CD14-positive monocyte (primary cell): ENCODE data around the gene MARCHF3. TPM values are rescaled to one million over a fixed set of nuclear protein-coding genes. Genes with fewer than 3 reads are reported as not detected.

Experiments used
- DNase-seq, 3 donors: peaks; one replicate each; pipeline ENCODE4 v3.0.0-alpha.2; 2011 to 2022
- H2AFZ ChIP-seq: 2 replicates; pipeline ENCODE4 v1.6.0; 2012; ENCODE audit warnings: mild to moderate bottlenecking, low read depth, low read length, inconsistent platforms; ENCODE audit not compliant: insufficient read depth, poor library complexity, severe bottlenecking
- H3K27ac ChIP-seq, 2 donors: 1 replicate in 1 of 2; 2 replicates in 1 of 2; pipeline ENCODE4 v1.5.1; 2012 to 2013; ENCODE audit warnings: low read length in 2 of 2, control low read depth in 1 of 2, inconsistent platforms in 1 of 2, low read depth in 1 of 2, mild to moderate bottlenecking in 1 of 2
- H3K27me3 ChIP-seq, 2 donors: one replicate each; pipeline versions ENCODE4 v1.6.0 to v1.6.1; 2011 to 2013; ENCODE audit warnings: low read length in 2 of 2; ENCODE audit not compliant: control insufficient read depth in 2 of 2, insufficient read depth in 2 of 2
- H3K36me3 ChIP-seq, 2 donors: replicated peaks in 1 of 2; 1 replicate in 1 of 2; 2 replicates in 1 of 2; pipeline versions ENCODE4 v1.5.1 to v1.6.1; 2012 to 2013; ENCODE audit warnings: low read length in 2 of 2, control low read depth in 1 of 2, inconsistent platforms in 1 of 2, mild to moderate bottlenecking in 1 of 2; ENCODE audit not compliant: insufficient read depth in 2 of 2, control insufficient read depth in 1 of 2
- H3K4me1 ChIP-seq, 2 donors: 1 replicate in 1 of 2; 2 replicates in 1 of 2; pipeline versions ENCODE4 v1.5.1 to v1.6.1; 2012 to 2013; ENCODE audit warnings: low read length in 2 of 2, control low read depth in 1 of 2, inconsistent platforms in 1 of 2, mild to moderate bottlenecking in 1 of 2, moderate library complexity in 1 of 2; ENCODE audit not compliant: insufficient read depth in 2 of 2, control insufficient read depth in 1 of 2
- H3K4me2 ChIP-seq: replicated peaks from 2 replicates; pipeline ENCODE3; 2012; ENCODE audit warnings: low read length, moderate library complexity, mild to moderate bottlenecking; ENCODE audit not compliant: poor library complexity, severe bottlenecking; ENCODE audit errors: extremely low read depth
- H3K4me3 ChIP-seq, 3 experiments: fragments of 200-600 bp in 1 of 3; sonication (generic) in 1 of 3; replicated peaks in 1 of 3; 1 replicate in 2 of 3; 2 replicates in 1 of 3; pipeline ENCODE4 v1.5.1; 2011 to 2013; ENCODE audit warnings: low read length in 3 of 3, mild to moderate bottlenecking in 3 of 3, control low read depth in 2 of 3, low read depth in 2 of 3, inconsistent platforms in 1 of 3, moderate library complexity in 1 of 3
- H3K79me2 ChIP-seq: 2 replicates; pipeline ENCODE4 v1.6.0; 2012; ENCODE audit warnings: mild to moderate bottlenecking, control low read depth, inconsistent platforms, low read length, moderate library complexity; ENCODE audit not compliant: insufficient read depth
- H3K9ac ChIP-seq: 2 replicates; pipeline ENCODE4 v1.6.0; 2017; ENCODE audit warnings: low read length, mild to moderate bottlenecking; ENCODE audit not compliant: insufficient read depth, poor library complexity, severe bottlenecking
- H3K9me3 ChIP-seq, 2 donors: replicated peaks in 1 of 2; 1 replicate in 1 of 2; 2 replicates in 1 of 2; pipeline versions ENCODE4 v1.5.1 to v1.6.1; 2012 to 2013; ENCODE audit warnings: low read length in 2 of 2, control low read depth in 1 of 2; ENCODE audit not compliant: control insufficient read depth in 1 of 2, insufficient read depth in 1 of 2
- H4K20me1 ChIP-seq: 2 replicates; pipeline ENCODE4 v1.6.0; 2012; ENCODE audit warnings: mild to moderate bottlenecking, low read length, control low read depth, moderate library complexity; ENCODE audit not compliant: insufficient read depth
- H3K27ac Mint-ChIP-seq, 7 donors: one replicate each; pipeline ENCODE4 v1.8.0; 2020; ENCODE audit warnings: mild to moderate bottlenecking in 7 of 7, mixed read lengths in 7 of 7, moderate library complexity in 6 of 7, inconsistent platforms in 2 of 7
- H3K27me3 Mint-ChIP-seq, 3 donors: one replicate each; pipeline ENCODE4 v1.8.0; 2021 to 2022; ENCODE audit warnings: low read depth in 3 of 3, mild to moderate bottlenecking in 3 of 3, mixed read lengths in 3 of 3, moderate library complexity in 3 of 3, inconsistent platforms in 1 of 3
- H3K36me3 Mint-ChIP-seq, 2 donors: one replicate each; pipeline ENCODE4 v1.8.0; 2020; ENCODE audit warnings: mixed read lengths in 2 of 2, inconsistent platforms in 1 of 2, mild to moderate bottlenecking in 1 of 2
- H3K4me1 Mint-ChIP-seq: one replicate; pipeline ENCODE4 v1.8.0; 2020; ENCODE audit warnings: mild to moderate bottlenecking, mixed read lengths
- H3K4me3 Mint-ChIP-seq, 2 donors: one replicate each; pipeline ENCODE4 v1.8.0; 2020; ENCODE audit warnings: mild to moderate bottlenecking in 2 of 2, mixed read lengths in 2 of 2, moderate library complexity in 1 of 2
- H3K9me3 Mint-ChIP-seq, 7 donors: one replicate each; pipeline ENCODE4 v1.8.0; 2020 to 2022; ENCODE audit warnings: mixed read lengths in 7 of 7, mild to moderate bottlenecking in 6 of 7, moderate library complexity in 6 of 7, inconsistent platforms in 2 of 7
- CTCF ChIP-seq: fragments of 200-600 bp; IDR thresholded peaks from one replicate; pipeline ENCODE4 v1.8.0; 2022; ENCODE audit warnings: antibody characterized with exemption, mild to moderate bottlenecking
- WGBS: methylation state at CpG from one replicate; pipeline ENCODE4 v1.1.5; 2013; ENCODE audit warnings: missing lambda C conversion rate; ENCODE audit not compliant: insufficient coverage; 5-methylcytosine and 5-hydroxymethylcytosine counted together
- intact Hi-C, 2 donors: fragments of 100-400 bp; cut with micrococcal nuclease; formaldehyde crosslinking; loops; one replicate each; pipeline versions ENCODE4 v1.15.0 to v1.15.1; 2023
- polyA plus RNA-seq, 3 donors: library from polyadenylated mRNA; depleted of rRNA in 1 of 3; unstranded in 2 of 3; stranded (reverse) in 1 of 3; fragments of 300-500 nt in 2 of 3; fragments of >200 nt in 1 of 3; fragmentation: Illumina TruSeq in 2 of 3; gene quantifications; 1 replicate in 2 of 3; 2 replicates in 1 of 3; pipeline ENCODE4 v1.2.3, GENCODE V29; 2012 to 2021

The MARCHF3 gene
- polyA plus RNA-seq, 3 donors: 0.88 to 1.6 (median 0.96) TPM

- Histone ChIP-seq H3K9ac (no peak overlapping the region), H3K79me2 (no peaks in the 10 kb centered on the region), H3K4me2 (no peak overlapping the region), H3K4me1 (no peaks in the 10 kb centered on the region), H4K20me1 (no peaks in the 10 kb centered on the region), H3K9me3 (no peaks in the 10 kb centered on the region), H3K27me3 (no peaks in the 10 kb centered on the region), H3K27ac (no peak overlapping the region), H3K4me3 (no peak overlapping the region), H2AFZ (no peak overlapping the region), H3K36me3 (no peaks in the 10 kb centered on the region)
- intact Hi-C loops: no loop called here
- TF ChIP-seq CTCF: no peak
- no peaks in the 10 kb centered on the region for H3K4me1 Mint-ChIP-seq
- H3K4me3 Mint-ChIP-seq: no peak overlapping the region
- H3K27ac Mint-ChIP-seq: no peak overlapping the region
- WGBS: no CpG with 5 or more reads among the region's 3 CpGs
- H3K9me3 Mint-ChIP-seq: no peaks in the 10 kb centered on the region
- H3K27me3 Mint-ChIP-seq: peaks cover 0 to 3% (median 0%) of the 10 kb centered on the region in 3 donors
- no peaks in the 10 kb centered on the region for H3K36me3 Mint-ChIP-seq
- no peak for DNase-seq
Measured at GRCh38 chr5:127041571-127041970, 11.2 kb upstream of the MARCHF3 start.

- Histone ChIP-seq H3K9me3 (no peaks in the 10 kb centered on the region), H3K27me3 (no peaks in the 10 kb centered on the region), H4K20me1 (no peaks in the 10 kb centered on the region), H3K4me3 (no peak overlapping the region), H3K36me3 (no peaks in the 10 kb centered on the region), H3K4me2 (no peak overlapping the region), H3K9ac (no peak overlapping the region), H3K79me2 (no peaks in the 10 kb centered on the region), H3K27ac (no peak overlapping the region), H3K4me1 (no peaks in the 10 kb centered on the region), H2AFZ (no peak overlapping the region)
- TF ChIP-seq CTCF: no peak
- intact Hi-C loops: no loop called here
- Mint-ChIP-seq H3K27me3 (peaks cover 0 to 3% (median 0%) of the 10 kb centered on the region in 3 donors), H3K9me3 (no peaks in the 10 kb centered on the region), H3K27ac (no peak overlapping the region), H3K36me3 (no peaks in the 10 kb centered on the region), H3K4me3 (no peak overlapping the region), H3K4me1 (no peaks in the 10 kb centered on the region)
- WGBS: 97% methylated on average over 4 of the region's 9 CpGs
- DNase-seq: no peak
Measured at GRCh38 chr5:127040796-127041520, 10.6 kb upstream of the MARCHF3 start.
